ENCODE measurements around the gene SURF4.

SURF4 gene

DNA sequence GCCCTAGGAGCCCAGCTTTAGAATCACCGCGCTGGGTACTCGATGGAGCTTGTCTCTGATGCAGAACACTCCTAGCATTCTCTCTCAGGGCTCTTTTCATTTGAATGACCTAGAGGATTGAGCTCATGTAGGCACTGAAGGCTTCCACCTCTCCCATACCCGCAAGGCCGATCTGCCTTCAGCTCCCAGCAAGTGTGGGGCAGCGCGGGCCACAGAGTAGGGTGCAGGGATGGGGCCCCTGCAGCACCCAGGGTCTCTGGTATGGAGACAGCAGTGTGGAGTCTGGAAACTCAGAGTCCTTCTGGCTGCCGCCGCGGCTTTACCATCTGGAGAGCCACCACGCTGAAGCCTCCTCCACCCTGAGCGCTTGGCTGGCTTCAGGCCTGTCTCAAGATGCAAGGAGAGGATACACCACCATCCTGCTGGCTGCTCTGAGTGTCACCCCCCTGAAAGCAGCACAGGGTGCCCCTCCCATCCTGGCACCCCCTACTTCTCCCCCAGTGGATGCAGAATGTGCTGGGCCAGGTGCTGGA, 13.2 kb upstream of the SURF4 start:
- TF ChIP-seq, protein P1, sequence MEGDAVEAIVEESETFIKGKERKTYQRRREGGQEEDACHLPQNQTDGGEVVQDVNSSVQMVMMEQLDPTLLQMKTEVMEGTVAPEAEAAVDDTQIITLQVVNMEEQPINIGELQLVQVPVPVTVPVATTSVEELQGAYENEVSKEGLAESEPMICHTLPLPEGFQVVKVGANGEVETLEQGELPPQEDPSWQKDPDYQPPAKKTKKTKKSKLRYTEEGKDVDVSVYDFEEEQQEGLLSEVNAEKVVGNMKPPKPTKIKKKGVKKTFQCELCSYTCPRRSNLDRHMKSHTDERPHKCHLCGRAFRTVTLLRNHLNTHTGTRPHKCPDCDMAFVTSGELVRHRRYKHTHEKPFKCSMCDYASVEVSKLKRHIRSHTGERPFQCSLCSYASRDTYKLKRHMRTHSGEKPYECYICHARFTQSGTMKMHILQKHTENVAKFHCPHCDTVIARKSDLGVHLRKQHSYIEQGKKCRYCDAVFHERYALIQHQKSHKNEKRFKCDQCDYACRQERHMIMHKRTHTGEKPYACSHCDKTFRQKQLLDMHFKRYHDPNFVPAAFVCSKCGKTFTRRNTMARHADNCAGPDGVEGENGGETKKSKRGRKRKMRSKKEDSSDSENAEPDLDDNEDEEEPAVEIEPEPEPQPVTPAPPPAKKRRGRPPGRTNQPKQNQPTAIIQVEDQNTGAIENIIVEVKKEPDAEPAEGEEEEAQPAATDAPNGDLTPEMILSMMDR (IDR thresholded peaks at IDR 0.05; ENCODE audit: low read depth, low read length), result no peak
- no peak overlapping the region for H3K4me3 ChIP-seq (replicated peaks in 1 of 2; ENCODE audit: low read depth in 2 of 2, low read length in 2 of 2)
- DNase-seq (ENCODE audit: low read depth in 2 of 2), result no peak

DNA sequence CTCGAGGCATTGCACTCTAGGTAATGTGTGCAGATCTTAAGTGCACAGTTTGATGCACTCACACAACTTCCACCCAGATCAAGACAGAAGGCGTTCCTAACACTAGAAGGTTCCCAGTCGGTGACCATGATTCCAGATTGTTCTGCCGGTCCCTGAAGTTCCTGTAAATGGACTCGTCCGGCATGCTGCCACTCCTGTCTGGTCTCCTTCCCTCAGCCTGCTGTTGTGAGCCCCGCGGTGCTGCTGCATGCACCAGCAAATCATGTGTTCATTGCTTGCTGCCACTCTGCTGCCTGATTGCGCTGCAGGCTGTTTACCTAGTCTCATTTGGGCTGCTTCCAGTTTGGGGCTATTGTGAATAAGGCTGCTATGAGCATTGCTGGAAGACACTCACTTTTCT, 11.8 kb upstream of the SURF4 start:
- H3K4me3 ChIP-seq (replicated peaks in 1 of 2; ENCODE audit: low read depth in 2 of 2, low read length in 2 of 2), result no peak overlapping the region
- DNase-seq (ENCODE audit: low read depth in 2 of 2), result no peak
- TF ChIP-seq, protein P1 (IDR thresholded peaks at IDR 0.05; ENCODE audit: low read depth, low read length), result no peak

DNA sequence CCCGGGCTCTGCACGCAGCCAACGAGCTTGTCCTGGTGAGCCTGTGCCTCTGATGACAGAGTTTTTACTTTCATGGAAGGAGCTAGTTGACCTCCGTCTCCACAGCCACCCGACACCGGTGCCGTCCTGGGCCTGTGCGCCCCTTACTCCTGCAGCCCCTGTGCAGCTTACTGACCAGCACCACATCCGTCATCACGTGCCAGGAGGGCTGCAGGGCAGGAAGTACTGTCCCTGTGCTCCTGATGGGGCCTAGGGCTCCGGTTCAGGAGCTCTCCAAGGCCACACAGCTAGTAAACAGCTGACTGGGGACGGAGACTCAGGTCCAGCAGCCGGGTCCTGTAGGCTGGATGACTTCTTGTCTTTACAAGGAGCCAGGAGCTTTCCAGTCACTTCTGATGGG, 10.5 kb upstream of the SURF4 start:
- H3K4me3 ChIP-seq (replicated peaks in 1 of 2; ENCODE audit: low read depth in 2 of 2, low read length in 2 of 2), result no peak overlapping the region
- TF ChIP-seq, protein P1 (IDR thresholded peaks at IDR 0.05; ENCODE audit: low read depth, low read length), result no peak
- DNase-seq (ENCODE audit: low read depth in 2 of 2), result no peak

DNA sequence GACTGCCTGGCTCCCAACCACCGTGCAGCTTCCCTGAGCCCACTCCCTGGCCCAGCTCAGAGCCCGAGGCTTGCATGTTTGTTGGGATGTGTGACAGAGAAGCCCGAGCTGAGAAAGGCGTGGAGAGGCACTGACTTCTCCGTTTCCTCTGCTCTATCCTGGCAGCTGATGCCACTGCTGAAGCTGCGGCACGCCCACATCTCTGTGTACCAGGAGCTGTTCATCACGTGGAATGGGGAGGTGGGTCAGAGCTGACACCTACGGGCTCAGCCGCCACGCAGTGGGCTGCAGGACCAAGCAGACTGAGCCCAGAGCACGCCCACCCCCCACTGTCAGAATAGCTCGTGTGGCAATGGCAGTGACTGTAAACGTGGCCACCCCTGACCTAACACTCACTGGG, 9.6 kb upstream of the SURF4 start:
- no peak overlapping the region for H3K4me3 ChIP-seq (replicated peaks in 1 of 2; ENCODE audit: low read depth in 2 of 2, low read length in 2 of 2)
- TF ChIP-seq, protein P1 (IDR thresholded peaks at IDR 0.05; ENCODE audit: low read depth, low read length), result no peak
- DNase-seq (ENCODE audit: low read depth in 2 of 2), result no peak

DNA sequence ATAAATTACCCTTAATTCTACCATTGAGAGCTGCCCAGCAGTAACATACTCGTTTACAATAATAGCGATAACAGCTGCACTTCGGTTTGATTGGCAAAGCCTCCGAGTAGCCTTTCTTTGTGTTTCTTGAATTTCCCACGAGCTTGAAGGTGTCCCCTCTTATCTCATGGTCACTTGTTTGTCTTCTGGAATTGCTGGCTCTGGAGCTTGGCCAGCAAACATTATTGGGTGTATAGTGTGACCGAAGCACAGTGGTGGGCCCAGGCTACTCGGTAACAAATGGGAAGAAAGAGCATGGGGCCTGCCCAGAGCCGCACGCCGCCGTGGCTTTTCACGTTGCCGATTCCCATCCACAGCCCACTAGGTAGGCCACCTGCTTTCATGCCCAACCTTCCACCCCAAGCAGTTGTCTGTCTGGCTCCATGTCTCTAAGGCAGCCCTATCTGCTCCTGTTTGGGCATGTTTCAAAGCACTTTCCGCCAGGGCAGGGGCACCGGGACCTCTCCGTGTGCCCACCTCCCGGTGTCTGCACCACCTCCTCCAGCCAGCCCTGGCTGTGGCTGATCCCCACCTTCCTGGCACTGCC, 9.0 kb upstream of the SURF4 start:
- DNase-seq (ENCODE audit: low read depth in 2 of 2), result no peak
- no peak overlapping the region for H3K4me3 ChIP-seq (replicated peaks in 1 of 2; ENCODE audit: low read depth in 2 of 2, low read length in 2 of 2)
- TF ChIP-seq, protein P1 (IDR thresholded peaks at IDR 0.05; ENCODE audit: low read depth, low read length), result no peak

DNA sequence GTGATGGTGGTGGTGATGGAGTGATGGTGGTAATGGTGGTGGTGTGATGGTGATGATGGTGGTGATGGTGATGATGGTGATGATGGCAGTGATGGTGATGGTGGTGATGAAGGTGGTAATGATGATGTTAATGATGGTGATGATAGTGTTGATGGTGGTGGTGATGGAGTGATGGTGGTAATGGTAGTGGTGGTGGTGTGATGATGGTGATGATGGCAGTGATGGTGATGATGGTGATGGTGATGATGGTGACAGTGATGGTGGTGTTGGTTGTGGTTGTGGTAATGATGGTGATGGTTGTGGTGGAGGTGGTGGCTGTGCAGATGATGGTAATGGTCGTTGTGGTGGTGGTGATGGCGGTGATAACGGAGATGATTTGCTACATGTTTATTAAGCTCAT, 7.6 kb upstream of the SURF4 start:
- TF ChIP-seq, protein P1 (IDR thresholded peaks at IDR 0.05; ENCODE audit: low read depth, low read length), result no peak
- no peak for DNase-seq (ENCODE audit: low read depth in 2 of 2)

More for the DNA sequence above, 7.6 kb upstream of the SURF4 start:
- H3K4me3 ChIP-seq (replicated peaks in 1 of 2; ENCODE audit: low read depth in 2 of 2, low read length in 2 of 2), result no peak overlapping the region
